H9 (cell line): ENCODE measurements around the gene NMT1. TPM values are rescaled to one million over a fixed set of nuclear protein-coding genes. Genes with fewer than 3 reads are reported as not detected.

Experiments used
- DNase-seq: peaks from one replicate; pipeline ENCODE4 v3.0.0-alpha.2; 2017
- H2AFZ ChIP-seq: one replicate; pipeline ENCODE4 v1.6.1; 2013; ENCODE audit warnings: mild to moderate bottlenecking, low read length, control low read depth, moderate library complexity
- H2AK5ac ChIP-seq: 2 replicates; pipeline ENCODE4 v1.6.1; 2013; ENCODE audit warnings: low read length, control low read depth, mixed read lengths; ENCODE audit not compliant: insufficient read length
- H2BK120ac ChIP-seq: one replicate; pipeline ENCODE4 v1.6.1; 2013; ENCODE audit warnings: low read depth, mild to moderate bottlenecking, low read length, control low read depth, inconsistent platforms; ENCODE audit not compliant: poor library complexity, severe bottlenecking
- H2BK12ac ChIP-seq: 2 replicates; pipeline ENCODE4 v1.6.1; 2013; ENCODE audit warnings: low read length, control low read depth, mixed read lengths, low read depth; ENCODE audit not compliant: insufficient read length
- H2BK15ac ChIP-seq: 2 replicates; pipeline ENCODE4 v1.6.1; 2013; ENCODE audit warnings: low read depth, low read length, control low read depth
- H2BK20ac ChIP-seq: one replicate; pipeline ENCODE4 v1.6.1; 2013; ENCODE audit warnings: low read depth, mild to moderate bottlenecking, low read length, control low read depth, inconsistent platforms; ENCODE audit not compliant: poor library complexity, severe bottlenecking
- H2BK5ac ChIP-seq: 2 replicates; pipeline ENCODE4 v1.6.1; 2013; ENCODE audit warnings: low read length, control low read depth, mixed read lengths; ENCODE audit not compliant: insufficient read length
- H3K14ac ChIP-seq: 2 replicates; pipeline ENCODE4 v1.6.1; 2013; ENCODE audit warnings: low read length, control low read depth; ENCODE audit not compliant: insufficient read depth
- H3K18ac ChIP-seq: 2 replicates; pipeline ENCODE4 v1.6.1; 2013; ENCODE audit warnings: low read depth, mild to moderate bottlenecking, mixed read lengths, low read length, control low read depth; ENCODE audit not compliant: insufficient read length
- H3K23ac ChIP-seq: 2 replicates; pipeline ENCODE4 v1.6.1; 2013; ENCODE audit warnings: low read length, control low read depth, mixed read lengths, low read depth; ENCODE audit not compliant: insufficient read length
- H3K23me2 ChIP-seq: 2 replicates; pipeline ENCODE4 v1.6.1; 2013; ENCODE audit warnings: low read depth, mild to moderate bottlenecking, mixed read lengths, low read length, control low read depth; ENCODE audit not compliant: insufficient read length, poor library complexity, severe bottlenecking
- H3K27ac ChIP-seq: 2 replicates; pipeline ENCODE4 v1.5.1; 2013; ENCODE audit warnings: low read length, control low read depth, mixed read lengths, low read depth; ENCODE audit not compliant: insufficient read length
- H3K27me3 ChIP-seq: 2 replicates; pipeline ENCODE4 v1.6.1; 2013; ENCODE audit warnings: low read length, control low read depth, inconsistent platforms; ENCODE audit not compliant: insufficient read depth
- H3K4ac ChIP-seq: 2 replicates; pipeline ENCODE4 v1.6.1; 2013; ENCODE audit warnings: low read depth, mild to moderate bottlenecking, control low read depth, inconsistent platforms, low read length, moderate library complexity
- H3K4me1 ChIP-seq: 2 replicates; pipeline ENCODE4 v1.6.1; 2013; ENCODE audit warnings: low read length, control low read depth, inconsistent platforms; ENCODE audit not compliant: insufficient read depth
- H3K4me2 ChIP-seq: 2 replicates; pipeline ENCODE4 v1.6.1; 2013; ENCODE audit warnings: low read length, control low read depth, mixed read lengths; ENCODE audit not compliant: insufficient read length, insufficient read depth
- H3K56ac ChIP-seq: 2 replicates; pipeline ENCODE4 v1.6.1; 2013; ENCODE audit warnings: low read depth, mild to moderate bottlenecking, mixed read lengths, low read length, control low read depth; ENCODE audit not compliant: insufficient read length
- H3K79me1 ChIP-seq: 2 replicates; pipeline ENCODE4 v1.6.1; 2013; ENCODE audit warnings: low read depth, mild to moderate bottlenecking, moderate library complexity, low read length, control low read depth, inconsistent platforms; ENCODE audit not compliant: insufficient read depth, poor library complexity, severe bottlenecking
- H3K79me2 ChIP-seq: 2 replicates; pipeline ENCODE4 v1.6.1; 2013; ENCODE audit warnings: low read length, control low read depth, inconsistent platforms; ENCODE audit not compliant: insufficient read depth
- H3K9ac ChIP-seq: 2 replicates; pipeline ENCODE4 v1.6.1; 2013; ENCODE audit warnings: low read length, control low read depth, mixed read lengths; ENCODE audit not compliant: insufficient read length; ENCODE audit errors: extremely low read depth
- H3K9me3 ChIP-seq: one replicate; pipeline ENCODE4 v1.6.1; 2013; ENCODE audit warnings: low read depth, low read length, inconsistent platforms; ENCODE audit not compliant: control insufficient read depth
- H3T11ph ChIP-seq: one replicate; pipeline ENCODE4 v1.6.1; 2013; ENCODE audit warnings: mild to moderate bottlenecking, low read length, control low read depth, inconsistent platforms
- H4K20me1 ChIP-seq: one replicate; pipeline ENCODE4 v1.6.1; 2013; ENCODE audit not compliant: control insufficient read depth, insufficient read length, insufficient read depth
- H4K5ac ChIP-seq: 2 replicates; pipeline ENCODE4 v1.6.1; 2013; ENCODE audit warnings: low read depth, mild to moderate bottlenecking, mixed read lengths, low read length, control low read depth; ENCODE audit not compliant: insufficient read length
- H4K8ac ChIP-seq: replicated peaks from 2 replicates; pipeline ENCODE4 v1.6.1; 2013; ENCODE audit warnings: low read length, control low read depth, mixed read lengths, low read depth; ENCODE audit not compliant: insufficient read length
- H4K91ac ChIP-seq: 2 replicates; pipeline ENCODE4 v1.6.1; 2013; ENCODE audit warnings: low read depth, mild to moderate bottlenecking, moderate library complexity, mixed read lengths, low read length, control low read depth; ENCODE audit not compliant: insufficient read length
- H3K27ac Mint-ChIP-seq, 3 experiments: 2 replicates in 2 of 3; 3 replicates in 1 of 3; pipeline ENCODE4 v1.8.0; 2020 to 2021; ENCODE audit warnings: mixed read lengths in 3 of 3, mild to moderate bottlenecking in 1 of 3, moderate library complexity in 1 of 3
- H3K27me3 Mint-ChIP-seq: 2 replicates; pipeline ENCODE4 v1.8.0; 2021; ENCODE audit warnings: low read depth, mild to moderate bottlenecking, moderate library complexity, mixed read lengths
- H3K36me3 Mint-ChIP-seq, 3 experiments: 2 replicates in 2 of 3; 3 replicates in 1 of 3; pipeline ENCODE4 v1.8.0; 2020 to 2021; ENCODE audit warnings: low read depth in 3 of 3, mixed read lengths in 3 of 3; ENCODE audit not compliant: insufficient read depth in 1 of 3
- H3K4me1 Mint-ChIP-seq, 2 experiments: 2 replicates each; pipeline ENCODE4 v1.8.0; 2020; ENCODE audit warnings: mixed read lengths in 2 of 2
- H3K4me3 Mint-ChIP-seq, 2 experiments: 2 replicates in 1 of 2; 3 replicates in 1 of 2; pipeline ENCODE4 v1.8.0; 2020 to 2021; ENCODE audit warnings: mild to moderate bottlenecking in 2 of 2, mixed read lengths in 2 of 2, moderate library complexity in 1 of 2
- H3K9me3 Mint-ChIP-seq, 2 experiments: 2 replicates in 1 of 2; 3 replicates in 1 of 2; pipeline ENCODE4 v1.8.0; 2020; ENCODE audit warnings: mild to moderate bottlenecking in 2 of 2, mixed read lengths in 2 of 2, moderate library complexity in 1 of 2
- CTCF ChIP-seq: fragments of 200-600 bp; sonication (generic); conservative IDR thresholded peaks from 3 replicates; pipeline ENCODE4 v1.8.0; 2021; ENCODE audit warnings: antibody characterized with exemption, mild to moderate bottlenecking
- WGBS: extraction: QIAGEN DNeasy Blood & Tissue Kit; methylation state at CpG from one replicate; pipeline ENCODE4 v1.1.7; 2013; ENCODE audit warnings: missing lambda C conversion rate, low lambda C conversion rate, mixed read lengths; ENCODE audit not compliant: insufficient read length; ENCODE audit errors: extremely low coverage; 5-methylcytosine and 5-hydroxymethylcytosine counted together
- total RNA-seq: library from RNA; stranded (reverse); gene quantifications from 2 replicates; pipeline ENCODE4 v1.2.1, GENCODE V29; 2021

Gene NMT1
- total RNA-seq, 1 experiment from 2014 or later, result 150 TPM

DNA sequence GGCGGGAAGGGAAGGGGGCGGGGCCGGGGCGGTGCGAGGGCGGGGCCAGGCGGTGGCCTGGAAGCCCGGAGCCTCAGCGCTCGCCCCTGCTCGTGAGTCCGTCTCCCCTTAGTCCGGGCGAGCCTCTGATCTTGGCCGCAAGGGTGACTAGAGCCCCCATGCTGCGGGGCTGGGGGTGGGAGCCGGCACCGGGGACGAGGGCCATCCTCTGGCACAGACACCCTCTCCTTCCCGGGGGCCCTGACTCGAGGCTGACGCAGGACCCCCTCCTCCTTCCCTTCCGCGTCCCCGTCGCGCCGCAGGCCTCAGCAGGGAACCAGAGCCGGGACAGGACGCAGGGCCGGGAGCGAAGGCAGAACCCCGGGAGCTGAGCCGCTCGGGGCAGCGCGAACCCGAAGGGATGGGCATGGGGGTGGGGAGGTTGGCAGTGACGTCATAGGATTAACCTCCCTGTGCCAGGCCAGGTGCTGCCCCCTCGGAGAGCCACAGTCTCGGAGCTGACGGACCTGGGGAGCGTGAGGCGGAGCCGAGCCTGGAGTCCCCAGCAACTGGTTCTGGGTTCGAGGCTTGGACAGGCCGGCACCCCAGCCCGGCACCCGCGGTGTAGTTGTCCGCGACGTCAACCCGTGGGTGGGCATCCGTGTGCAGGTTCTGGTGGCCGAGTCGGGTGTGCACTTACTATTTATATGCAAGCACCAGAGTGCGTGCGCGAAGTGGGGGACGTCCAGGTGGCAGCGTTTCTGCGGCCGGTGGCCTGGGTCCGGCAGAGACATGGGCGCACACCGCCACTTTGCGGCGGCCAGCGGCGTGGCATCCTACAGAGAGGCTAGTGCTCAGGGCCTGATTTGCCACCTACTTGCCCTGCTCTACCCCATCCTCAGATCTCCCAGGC, 71.7 kb downstream of the NMT1 start:
- Mint-ChIP-seq H3K4me1 (peaks cover 26 to 31% of the 10 kb centered on the region in 2 experiments), H3K4me3 (peak overlapping the region; percentile 71 to 85), H3K27ac (peak overlapping the region in 1 of 3 experiments; percentile 57; a peak in 1 of 7 replicates), H3K27me3 (no peaks in the 10 kb centered on the region; the same call in 1 of the 2 replicates), H3K9me3 (peaks cover 3 to 5% of the 10 kb centered on the region in 2 experiments; a peak in 4 of 5 replicates), H3K36me3 (no peaks in the 10 kb centered on the region)
- no peak overlapping the region for H2BK5ac ChIP-seq
- no CpG with 5 or more reads among the region's 71 CpGs for WGBS
- H3T11ph ChIP-seq, result no peak overlapping the region
- no peak overlapping the region for H3K18ac ChIP-seq
- no peak overlapping the region for H3K56ac ChIP-seq
- H4K20me1 ChIP-seq, result no peaks in the 10 kb centered on the region
- peaks cover 14% of the 10 kb centered on the region for H3K23me2 ChIP-seq
- no peak overlapping the region for H3K9ac ChIP-seq
- no peak overlapping the region for H2BK15ac ChIP-seq
- H4K5ac ChIP-seq, result no peak overlapping the region
- H3K4ac ChIP-seq, result no peak overlapping the region
- no peak overlapping the region for H4K8ac ChIP-seq
- H2AK5ac ChIP-seq, result no peak overlapping the region
- no peak overlapping the region for H4K91ac ChIP-seq
- H3K4me1 ChIP-seq, result no peaks in the 10 kb centered on the region
- H3K23ac ChIP-seq, result no peak overlapping the region
- no peak overlapping the region for H2AFZ ChIP-seq
- H2BK120ac ChIP-seq, result no peak overlapping the region
- DNase-seq, result peak; percentile 95
- TF ChIP-seq CTCF, result peak; percentile 75
- no peaks in the 10 kb centered on the region for H3K79me2 ChIP-seq
- no peak overlapping the region for H3K27ac ChIP-seq
- H2BK20ac ChIP-seq, result no peak overlapping the region
- H3K14ac ChIP-seq, result peak overlapping the region; percentile 23; the same call in 1 of the 2 replicates
- no peaks in the 10 kb centered on the region for H3K27me3 ChIP-seq
- peak overlapping the region; percentile 66 for H3K4me2 ChIP-seq
- H2BK12ac ChIP-seq, result no peak overlapping the region
- no peaks in the 10 kb centered on the region for H3K9me3 ChIP-seq
- no peaks in the 10 kb centered on the region for H3K79me1 ChIP-seq
